Measurements from ENCODE around the gene GABBR2.

GRCh38 chr9:98590101-98590500 lies 118.6 kb downstream of the GABBR2 start:
- no peak for TF ChIP-seq CTCF (IDR thresholded peaks at IDR 0.05)
- TF ChIP-seq POLR2A (IDR thresholded peaks at IDR 0.05), result no peak

Data from right lobe of liver (tissue), 4 donors.